LNCaP clone FGC (cell line): ENCODE data around the gene LEKR1.

ENCODE experiments used
- DNase-seq: peaks from one replicate; pipeline ENCODE4 v3.0.0-alpha.2; 2011; ENCODE audit warnings: low read depth
- H3K4me3 ChIP-seq: 2 replicates; pipeline ENCODE4 v1.5.1; 2011; ENCODE audit warnings: mild to moderate bottlenecking, low read depth, low read length, control low read depth
- CTCF ChIP-seq: IDR thresholded peaks from 2 replicates; pipeline ENCODE4 v1.5.1; 2012; ENCODE audit warnings: mild to moderate bottlenecking; ENCODE audit not compliant: control insufficient read depth, insufficient read depth; ENCODE audit errors: extremely low read depth

LEKR1 gene

GRCh38 chr3:157059661-157060060, 233.5 kb downstream of the LEKR1 start:
- H3K4me3 ChIP-seq = no peak overlapping the region
- no peak for DNase-seq
- TF ChIP-seq CTCF = no peak

GRCh38 chr3:157061265-157061664, 235.1 kb downstream of the LEKR1 start:
- no peak for TF ChIP-seq CTCF
- DNase-seq = no peak
- no peak overlapping the region for H3K4me3 ChIP-seq

GRCh38 chr3:157063469-157063868, 237.3 kb downstream of the LEKR1 start:
- H3K4me3 ChIP-seq = no peak overlapping the region
- no peak for TF ChIP-seq CTCF
- no peak for DNase-seq

GRCh38 chr3:157063926-157064325, 237.8 kb downstream of the LEKR1 start:
- TF ChIP-seq CTCF = no peak
- DNase-seq = no peak
- no peak overlapping the region for H3K4me3 ChIP-seq

- H3K4me3 ChIP-seq = no peak overlapping the region
- DNase-seq = no peak
- TF ChIP-seq CTCF = no peak
These were observed 238.2 kb downstream of the LEKR1 start for GRCh38 chr3:157064402-157064801.

GRCh38 chr3:157065201-157065600, 239.0 kb downstream of the LEKR1 start:
- TF ChIP-seq CTCF = no peak
- H3K4me3 ChIP-seq = no peak overlapping the region
- no peak for DNase-seq

GRCh38 chr3:157066335-157067098, 240.4 kb downstream of the LEKR1 start:
- DNase-seq = no peak
- TF ChIP-seq CTCF = no peak
- H3K4me3 ChIP-seq = no peak overlapping the region
